Measurements from ENCODE around the gene PPM1H. TPM values are rescaled to one million over a fixed set of nuclear protein-coding genes. Genes with fewer than 3 reads are reported as not detected.

Gene PPM1H
- total RNA-seq, 1 donor, result 13.4 TPM

GRCh38 chr12:62629413-62629812, 305.5 kb downstream of the PPM1H start:
- H3K4me2 ChIP-seq (ENCODE audit: insufficient read depth, low read length), result no peak overlapping the region
- TF ChIP-seq CTCF (IDR thresholded peaks at IDR 0.05; ENCODE audit: extremely low read depth, low read depth, low read length), result no peak
- H2AFZ ChIP-seq (ENCODE audit: low read length), result no peak overlapping the region
- H3K4me3 ChIP-seq (ENCODE audit: insufficient read depth, low read length), result no peak overlapping the region
- no peaks in the 10 kb centered on the region for H3K9me3 ChIP-seq (ENCODE audit: low read depth, low read length)
- no peaks in the 10 kb centered on the region for H3K36me3 ChIP-seq (ENCODE audit: insufficient read depth, low read length)
- H4K20me1 ChIP-seq (ENCODE audit: insufficient read depth, low read length), result no peaks in the 10 kb centered on the region
- DNase-seq (ENCODE audit: insufficient read length, low spot score, missing footprints), result no peak
- H3K27ac ChIP-seq (ENCODE audit: low read depth, low read length), result no peak overlapping the region
- H3K4me1 ChIP-seq (ENCODE audit: insufficient read depth, low read length), result peaks cover 39% of the 10 kb centered on the region
- H3K27me3 ChIP-seq (ENCODE audit: insufficient read depth, low read length), result no peaks in the 10 kb centered on the region
- no peaks in the 10 kb centered on the region for H3K79me2 ChIP-seq (ENCODE audit: insufficient read depth, low read length)

GRCh38 chr12:62627181-62627580, 307.8 kb downstream of the PPM1H start:
- Histone ChIP-seq H3K4me3 (ENCODE audit: insufficient read depth, low read length) (no peak overlapping the region), H4K20me1 (ENCODE audit: insufficient read depth, low read length) (no peaks in the 10 kb centered on the region), H3K79me2 (ENCODE audit: insufficient read depth, low read length) (no peaks in the 10 kb centered on the region), H3K9me3 (ENCODE audit: low read depth, low read length) (no peaks in the 10 kb centered on the region), H3K4me2 (ENCODE audit: insufficient read depth, low read length) (no peak overlapping the region), H3K36me3 (ENCODE audit: insufficient read depth, low read length) (no peaks in the 10 kb centered on the region), H3K27me3 (ENCODE audit: insufficient read depth, low read length) (no peaks in the 10 kb centered on the region), H3K4me1 (ENCODE audit: insufficient read depth, low read length) (peaks cover 38% of the 10 kb centered on the region), H3K27ac (ENCODE audit: low read depth, low read length) (no peak overlapping the region), H2AFZ (ENCODE audit: low read length) (no peak overlapping the region)
- TF ChIP-seq CTCF (IDR thresholded peaks at IDR 0.05; ENCODE audit: extremely low read depth, low read depth, low read length), result no peak
- no peak for DNase-seq (ENCODE audit: insufficient read length, low spot score, missing footprints)

- Histone ChIP-seq H3K27me3 (ENCODE audit: insufficient read depth, low read length) (no peaks in the 10 kb centered on the region), H3K27ac (ENCODE audit: low read depth, low read length) (peak overlapping the region; percentile 43), H3K79me2 (ENCODE audit: insufficient read depth, low read length) (no peaks in the 10 kb centered on the region), H3K4me2 (ENCODE audit: insufficient read depth, low read length) (no peak overlapping the region), H3K9me3 (ENCODE audit: low read depth, low read length) (no peaks in the 10 kb centered on the region), H4K20me1 (ENCODE audit: insufficient read depth, low read length) (no peaks in the 10 kb centered on the region), H3K4me3 (ENCODE audit: insufficient read depth, low read length) (no peak overlapping the region), H3K36me3 (ENCODE audit: insufficient read depth, low read length) (no peaks in the 10 kb centered on the region), H3K4me1 (ENCODE audit: insufficient read depth, low read length) (peaks cover 24% of the 10 kb centered on the region), H2AFZ (ENCODE audit: low read length) (no peak overlapping the region)
- peak; percentile 88 for DNase-seq (ENCODE audit: insufficient read length, low spot score, missing footprints)
- TF ChIP-seq CTCF (IDR thresholded peaks at IDR 0.05; ENCODE audit: extremely low read depth, low read depth, low read length), result no peak
Observed at GRCh38 chr12:62625228-62625627, 309.7 kb downstream of the PPM1H start.

- Histone ChIP-seq H2AFZ (ENCODE audit: low read length) (no peak overlapping the region), H3K4me2 (ENCODE audit: insufficient read depth, low read length) (no peak overlapping the region)
- no peak for TF ChIP-seq CTCF (IDR thresholded peaks at IDR 0.05; ENCODE audit: extremely low read depth, low read depth, low read length)
Observed at GRCh38 chr12:62622177-62622576, 312.8 kb downstream of the PPM1H start.

More at GRCh38 chr12:62622177-62622576, 312.8 kb downstream of the PPM1H start:
- Histone ChIP-seq H3K4me1 (ENCODE audit: insufficient read depth, low read length) (peaks cover 22% of the 10 kb centered on the region), H3K36me3 (ENCODE audit: insufficient read depth, low read length) (peaks cover 6% of the 10 kb centered on the region), H3K9me3 (ENCODE audit: low read depth, low read length) (no peaks in the 10 kb centered on the region), H3K4me3 (ENCODE audit: insufficient read depth, low read length) (no peak overlapping the region), H3K79me2 (ENCODE audit: insufficient read depth, low read length) (no peaks in the 10 kb centered on the region), H3K27me3 (ENCODE audit: insufficient read depth, low read length) (no peaks in the 10 kb centered on the region), H3K27ac (ENCODE audit: low read depth, low read length) (no peak overlapping the region), H4K20me1 (ENCODE audit: insufficient read depth, low read length) (no peaks in the 10 kb centered on the region)
- DNase-seq (ENCODE audit: insufficient read length, low spot score, missing footprints), result no peak

All from osteoblast (primary cell).